ENCODE data around the gene SLC2A5.

Gene SLC2A5

GRCh38 chr1:9068981-9069325 lies 482 bp downstream of the SLC2A5 start:
- no peak overlapping the region for H2AFZ ChIP-seq (ENCODE audit: low read depth, low read length)
- no peak for ATAC-seq (ENCODE audit: insufficient read depth, low read depth)

GRCh38 chr1:9066945-9067807 lies 2.3 kb downstream of the SLC2A5 start:
- ATAC-seq (ENCODE audit: insufficient read depth, low read depth) (no peak), DNase-seq (no peak)
- no peaks in the 10 kb centered on the region for H3K27me3 ChIP-seq (ENCODE audit: insufficient read depth, low read length, poor library complexity)
- H4K20me1 ChIP-seq (ENCODE audit: insufficient read depth, low read length), result no peaks in the 10 kb centered on the region
- H3K4me3 ChIP-seq (ENCODE audit: low read depth in 1 of 2, low read length in 2 of 2), result no peak overlapping the region
- no peak overlapping the region for H3K4me2 ChIP-seq (ENCODE audit: insufficient read depth, low read length)
- no peak overlapping the region for H2AFZ ChIP-seq (ENCODE audit: low read depth, low read length)
- H3K79me2 ChIP-seq (ENCODE audit: insufficient read depth, low read length), result no peaks in the 10 kb centered on the region
- TF ChIP-seq EZH2 (IDR thresholded peaks at IDR 0.05; ENCODE audit: borderline replicate concordance, low read depth, low read length, severe bottlenecking) (no peak), CTCF (IDR thresholded peaks at IDR 0.05; ENCODE audit: borderline replicate concordance, extremely low read depth, low read length, poor library complexity, severe bottlenecking) (no peak)
- H3K9ac ChIP-seq (ENCODE audit: low read depth, low read length), result no peak overlapping the region
- no peaks in the 10 kb centered on the region for H3K9me3 ChIP-seq (ENCODE audit: insufficient read depth, low read length, severe bottlenecking)
- no peaks in the 10 kb centered on the region for H3K4me1 ChIP-seq (ENCODE audit: insufficient read depth, low read length)
- no peak overlapping the region for H3K27ac ChIP-seq (ENCODE audit: low read length)
- no peaks in the 10 kb centered on the region for H3K36me3 ChIP-seq (ENCODE audit: insufficient read depth, low read length)

More at GRCh38 chr1:9068981-9069325, 482 bp downstream of the SLC2A5 start:
- Histone ChIP-seq H3K27ac (ENCODE audit: low read length) (no peak overlapping the region), H3K4me2 (ENCODE audit: insufficient read depth, low read length) (no peak overlapping the region), H4K20me1 (ENCODE audit: insufficient read depth, low read length) (no peaks in the 10 kb centered on the region), H3K9me3 (ENCODE audit: insufficient read depth, low read length, severe bottlenecking) (no peaks in the 10 kb centered on the region), H3K4me3 (ENCODE audit: low read depth in 1 of 2, low read length in 2 of 2) (no peak overlapping the region), H3K4me1 (ENCODE audit: insufficient read depth, low read length) (no peaks in the 10 kb centered on the region), H3K36me3 (ENCODE audit: insufficient read depth, low read length) (no peaks in the 10 kb centered on the region), H3K79me2 (ENCODE audit: insufficient read depth, low read length) (no peaks in the 10 kb centered on the region), H3K9ac (ENCODE audit: low read depth, low read length) (no peak overlapping the region), H3K27me3 (ENCODE audit: insufficient read depth, low read length, poor library complexity) (no peaks in the 10 kb centered on the region)
- DNase-seq, result no peak
- TF ChIP-seq EZH2 (IDR thresholded peaks at IDR 0.05; ENCODE audit: borderline replicate concordance, low read depth, low read length, severe bottlenecking) (no peak), CTCF (IDR thresholded peaks at IDR 0.05; ENCODE audit: borderline replicate concordance, extremely low read depth, low read length, poor library complexity, severe bottlenecking) (no peak)

GRCh38 chr1:9065213-9065751 lies 4.2 kb downstream of the SLC2A5 start:
- no peak for TF ChIP-seq EZH2 (IDR thresholded peaks at IDR 0.05; ENCODE audit: borderline replicate concordance, low read depth, low read length, severe bottlenecking)
- TF ChIP-seq CTCF (IDR thresholded peaks at IDR 0.05; ENCODE audit: borderline replicate concordance, extremely low read depth, low read length, poor library complexity, severe bottlenecking), result no peak
- no peak for ATAC-seq (ENCODE audit: insufficient read depth, low read depth)
- DNase-seq, result no peak
- no peak overlapping the region for H3K9ac ChIP-seq (ENCODE audit: low read depth, low read length)
- no peak overlapping the region for H3K27ac ChIP-seq (ENCODE audit: low read length)
- no peaks in the 10 kb centered on the region for H3K9me3 ChIP-seq (ENCODE audit: insufficient read depth, low read length, severe bottlenecking)
- no peaks in the 10 kb centered on the region for H4K20me1 ChIP-seq (ENCODE audit: insufficient read depth, low read length)
- no peaks in the 10 kb centered on the region for H3K36me3 ChIP-seq (ENCODE audit: insufficient read depth, low read length)
- H3K4me2 ChIP-seq (ENCODE audit: insufficient read depth, low read length), result no peak overlapping the region
- no peaks in the 10 kb centered on the region for H3K79me2 ChIP-seq (ENCODE audit: insufficient read depth, low read length)
- H3K27me3 ChIP-seq (ENCODE audit: insufficient read depth, low read length, poor library complexity), result no peaks in the 10 kb centered on the region
- no peaks in the 10 kb centered on the region for H3K4me1 ChIP-seq (ENCODE audit: insufficient read depth, low read length)
- H3K4me3 ChIP-seq (ENCODE audit: low read depth in 1 of 2, low read length in 2 of 2), result no peak overlapping the region
- H2AFZ ChIP-seq (ENCODE audit: low read depth, low read length), result no peak overlapping the region
